ENCODE measurements around the gene KIT. TPM values are rescaled to one million over a fixed set of nuclear protein-coding genes. Genes with fewer than 3 reads are reported as not detected.

Gene KIT
- polyA plus RNA-seq, 2 donors, result 0.49 to 1.7 TPM

DNA sequence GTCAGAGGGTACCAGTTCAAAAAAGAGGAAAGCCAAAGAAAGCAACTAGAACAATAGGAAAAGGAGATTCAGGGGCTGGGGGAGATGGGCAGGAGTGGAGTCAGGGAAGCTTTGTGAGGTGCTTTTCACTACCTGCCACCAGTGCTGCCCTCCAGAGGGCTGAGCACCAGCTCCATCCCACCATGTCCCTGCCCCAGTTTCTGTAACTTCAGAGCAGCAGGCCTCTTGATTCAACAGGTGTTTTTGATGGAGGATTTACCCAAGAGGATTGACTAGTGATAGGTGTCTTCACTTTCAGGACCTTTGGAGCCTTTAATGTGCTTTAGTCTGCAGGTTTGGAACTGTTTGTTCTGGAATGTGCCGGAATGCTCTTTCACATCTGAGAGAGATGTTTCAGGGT lies 12.1 kb downstream of the KIT start:
- Histone ChIP-seq H3K27ac (ENCODE audit: low read depth in 2 of 2, low read length in 1 of 2) (no peak overlapping the region), H3K27me3 (ENCODE audit: control insufficient read depth in 1 of 2, insufficient read depth in 2 of 2, low read length in 2 of 2) (peaks cover 0 to 2% of the 10 kb centered on the region in 2 donors), H3K36me3 (ENCODE audit: control insufficient read depth in 2 of 2, insufficient read depth in 2 of 2, low read length in 1 of 2) (no peaks in the 10 kb centered on the region), H3K4me3 (ENCODE audit: low read depth in 1 of 2, low read length in 2 of 2) (no peak overlapping the region), H3K4me1 (ENCODE audit: control insufficient read depth in 2 of 2, insufficient read depth in 2 of 2, low read length in 1 of 2) (no peaks in the 10 kb centered on the region), H3K9me3 (ENCODE audit: control insufficient read depth in 2 of 2, insufficient read depth in 1 of 2, low read depth in 1 of 2, low read length in 1 of 2) (no peaks in the 10 kb centered on the region)
- WGBS, 2 donors, result 98 to 100% methylated on average over 1 of the region's 1 CpG

DNA sequence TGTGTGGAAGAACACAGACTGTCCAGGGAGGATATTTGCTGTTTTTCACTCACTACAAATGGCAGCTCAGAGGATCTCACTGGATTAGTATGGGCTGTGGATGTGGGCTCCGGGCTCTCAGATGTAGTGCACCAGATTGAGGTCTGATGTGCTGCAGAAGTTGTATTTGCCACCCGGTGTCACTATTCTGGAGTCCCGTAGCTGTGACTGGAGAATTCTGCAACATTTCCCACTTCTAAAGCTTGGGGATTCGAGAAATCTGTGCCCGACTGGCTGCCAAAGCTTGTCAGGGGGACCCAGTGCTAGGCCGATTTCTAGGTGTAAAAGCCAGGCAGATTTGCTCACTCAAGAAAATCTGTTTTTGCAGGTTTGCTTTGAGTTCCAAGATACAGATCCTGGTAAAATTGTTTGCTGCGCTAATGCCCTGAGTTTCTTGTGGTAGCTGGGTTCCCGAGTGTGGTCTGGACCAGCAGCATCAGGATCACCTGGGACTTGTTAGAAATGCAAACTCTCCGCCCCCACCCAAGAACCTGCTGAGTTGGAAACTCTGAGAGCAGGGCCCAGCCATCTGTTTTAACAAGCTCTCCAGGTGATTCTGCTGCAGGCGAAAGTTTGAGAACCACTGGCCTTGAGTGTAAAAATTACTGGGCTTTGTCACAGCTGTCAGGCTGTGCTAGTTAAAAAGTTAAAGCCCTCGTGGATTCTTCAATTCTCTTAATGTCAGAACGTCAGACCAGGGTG lies 18.1 kb downstream of the KIT start:
- 75 to 82% methylated on average over 12 of the region's 12 CpGs for WGBS, 2 donors
- Histone ChIP-seq H3K27me3 (ENCODE audit: control insufficient read depth in 1 of 2, insufficient read depth in 2 of 2, low read length in 2 of 2) (no peaks in the 10 kb centered on the region), H3K36me3 (ENCODE audit: control insufficient read depth in 2 of 2, insufficient read depth in 2 of 2, low read length in 1 of 2) (no peaks in the 10 kb centered on the region), H3K4me3 (ENCODE audit: low read depth in 1 of 2, low read length in 2 of 2) (no peak overlapping the region), H3K9me3 (ENCODE audit: control insufficient read depth in 2 of 2, insufficient read depth in 1 of 2, low read depth in 1 of 2, low read length in 1 of 2) (no peaks in the 10 kb centered on the region), H3K4me1 (ENCODE audit: control insufficient read depth in 2 of 2, insufficient read depth in 2 of 2, low read length in 1 of 2) (no peaks in the 10 kb centered on the region), H3K27ac (ENCODE audit: low read depth in 2 of 2, low read length in 1 of 2) (no peak overlapping the region)

DNA sequence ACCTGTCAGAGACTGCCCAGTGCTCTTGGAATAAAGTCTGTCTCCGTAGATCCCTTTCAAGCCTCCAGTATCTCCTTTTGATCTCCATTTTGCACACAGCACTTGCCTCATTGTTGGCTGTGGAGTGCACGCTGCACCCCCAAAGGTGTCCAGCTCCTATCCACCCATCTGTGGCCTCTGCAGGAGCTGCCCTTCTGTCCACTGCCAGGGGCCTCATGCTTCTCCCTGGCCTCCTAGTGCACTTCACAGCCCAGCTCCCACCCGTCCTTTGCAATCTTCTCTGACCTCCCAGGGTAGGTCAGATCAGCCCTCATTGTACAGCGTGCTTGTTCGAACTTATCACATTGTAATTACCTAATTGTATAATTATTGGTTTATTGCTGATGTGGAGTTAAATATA lies 18.9 kb downstream of the KIT start:
- WGBS, 2 donors, result 76 to 87% methylated on average over 5 of the region's 5 CpGs
- Histone ChIP-seq H3K27ac (ENCODE audit: low read depth in 2 of 2, low read length in 1 of 2) (no peak overlapping the region), H3K36me3 (ENCODE audit: control insufficient read depth in 2 of 2, insufficient read depth in 2 of 2, low read length in 1 of 2) (no peaks in the 10 kb centered on the region), H3K27me3 (ENCODE audit: control insufficient read depth in 1 of 2, insufficient read depth in 2 of 2, low read length in 2 of 2) (no peaks in the 10 kb centered on the region), H3K4me3 (ENCODE audit: low read depth in 1 of 2, low read length in 2 of 2) (no peak overlapping the region), H3K9me3 (ENCODE audit: control insufficient read depth in 2 of 2, insufficient read depth in 1 of 2, low read depth in 1 of 2, low read length in 1 of 2) (no peaks in the 10 kb centered on the region), H3K4me1 (ENCODE audit: control insufficient read depth in 2 of 2, insufficient read depth in 2 of 2, low read length in 1 of 2) (no peaks in the 10 kb centered on the region)

DNA sequence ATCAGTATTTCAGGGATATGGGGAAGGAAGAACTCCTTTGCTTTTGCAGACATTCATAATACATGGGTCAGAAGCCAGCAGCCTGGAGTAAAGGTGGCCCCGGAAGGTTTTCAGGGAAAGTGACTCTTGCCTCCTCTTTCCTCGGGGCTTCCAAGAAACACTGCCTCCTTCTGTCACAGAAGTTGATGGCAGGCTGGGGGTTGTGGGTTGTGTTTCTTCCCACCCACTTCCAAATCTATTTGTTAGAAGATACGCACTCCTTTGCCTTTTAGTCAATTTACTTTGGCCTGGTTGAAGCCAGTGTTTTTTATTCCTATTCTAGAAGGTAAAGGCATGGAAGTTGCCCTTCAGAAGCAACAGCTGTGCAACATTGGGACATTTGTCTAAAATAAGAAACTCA lies 19.7 kb downstream of the KIT start:
- no peaks in the 10 kb centered on the region for H3K4me1 ChIP-seq (ENCODE audit: control insufficient read depth in 2 of 2, insufficient read depth in 2 of 2, low read length in 1 of 2)

DNA sequence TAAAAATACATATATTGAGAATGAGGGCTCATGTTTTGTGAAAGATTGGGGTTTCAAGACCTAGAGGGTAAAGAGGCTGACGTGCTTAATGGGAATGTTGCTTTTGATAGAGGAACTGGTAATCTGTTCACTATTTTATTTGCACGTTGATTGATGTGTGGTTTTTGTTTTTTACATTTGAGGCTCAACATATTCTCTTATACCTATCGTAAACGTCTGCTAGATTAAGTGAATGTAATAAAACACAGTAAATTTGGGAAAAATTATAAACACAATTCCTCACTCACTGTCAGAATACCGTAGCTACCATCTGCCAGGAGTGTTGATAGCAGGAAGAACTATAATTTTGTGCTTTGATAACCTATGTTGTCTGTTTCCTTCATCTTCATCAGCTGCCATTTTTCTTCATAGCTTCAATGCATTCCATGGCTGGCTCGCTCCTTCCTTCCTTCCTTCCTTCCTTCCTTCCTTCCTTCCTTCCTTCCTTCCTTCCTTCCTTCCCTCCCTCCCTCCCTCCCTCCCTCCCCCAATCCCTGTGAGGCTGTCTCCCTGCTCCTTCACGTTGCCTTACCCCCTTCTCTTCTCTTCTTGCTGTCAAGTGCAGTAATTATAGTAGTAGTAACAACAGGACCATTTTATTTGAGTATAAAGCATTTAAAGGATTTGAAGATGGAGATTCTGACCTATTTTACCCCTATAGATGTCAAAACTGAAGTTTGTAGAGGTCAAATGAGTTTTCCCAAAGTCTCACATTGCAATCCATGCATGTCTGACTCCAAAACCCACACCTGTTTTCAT lies 20.3 kb downstream of the KIT start:
- H3K4me1 ChIP-seq (ENCODE audit: control insufficient read depth in 2 of 2, insufficient read depth in 2 of 2, low read length in 1 of 2), result no peaks in the 10 kb centered on the region
- no peaks in the 10 kb centered on the region for H3K27me3 ChIP-seq (ENCODE audit: control insufficient read depth in 1 of 2, insufficient read depth in 2 of 2, low read length in 2 of 2)
- H3K36me3 ChIP-seq (ENCODE audit: control insufficient read depth in 2 of 2, insufficient read depth in 2 of 2, low read length in 1 of 2), result no peaks in the 10 kb centered on the region
- H3K9me3 ChIP-seq (ENCODE audit: control insufficient read depth in 2 of 2, insufficient read depth in 1 of 2, low read depth in 1 of 2, low read length in 1 of 2), result no peaks in the 10 kb centered on the region
- no peak overlapping the region for H3K27ac ChIP-seq (ENCODE audit: low read depth in 2 of 2, low read length in 1 of 2)
- H3K4me3 ChIP-seq (ENCODE audit: low read depth in 1 of 2, low read length in 2 of 2), result no peak overlapping the region
- 76 to 87% methylated on average over 7 of the region's 7 CpGs for WGBS, 2 donors

More for the DNA sequence above, 19.7 kb downstream of the KIT start:
- no peaks in the 10 kb centered on the region for H3K27me3 ChIP-seq (ENCODE audit: control insufficient read depth in 1 of 2, insufficient read depth in 2 of 2, low read length in 2 of 2)
- H3K4me3 ChIP-seq (ENCODE audit: low read depth in 1 of 2, low read length in 2 of 2), result no peak overlapping the region
- no peak overlapping the region for H3K27ac ChIP-seq (ENCODE audit: low read depth in 2 of 2, low read length in 1 of 2)
- WGBS, 2 donors, result 76 to 81% methylated on average over 3 of the region's 3 CpGs
- H3K36me3 ChIP-seq (ENCODE audit: control insufficient read depth in 2 of 2, insufficient read depth in 2 of 2, low read length in 1 of 2), result no peaks in the 10 kb centered on the region
- no peaks in the 10 kb centered on the region for H3K9me3 ChIP-seq (ENCODE audit: control insufficient read depth in 2 of 2, insufficient read depth in 1 of 2, low read depth in 1 of 2, low read length in 1 of 2)

DNA sequence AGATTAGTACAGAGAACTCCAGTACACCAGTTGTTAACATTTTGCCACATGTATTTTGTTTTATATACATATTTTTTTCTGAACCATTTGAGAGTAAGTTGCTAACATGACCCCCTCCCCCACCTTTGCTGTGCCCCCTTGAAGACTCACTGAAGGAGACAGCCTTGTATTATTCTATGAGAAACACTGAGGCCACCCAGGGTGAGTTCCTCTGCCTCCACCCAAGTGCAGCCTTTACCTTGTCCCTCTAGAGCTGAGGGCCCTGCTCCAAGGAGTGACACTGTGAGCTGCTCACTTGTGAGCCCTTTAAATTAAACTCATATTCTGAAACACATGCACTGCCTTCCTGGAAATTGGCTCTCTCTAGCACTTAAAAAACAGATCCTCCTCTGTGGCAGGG lies 21.1 kb downstream of the KIT start:
- Histone ChIP-seq H3K4me1 (ENCODE audit: control insufficient read depth in 2 of 2, insufficient read depth in 2 of 2, low read length in 1 of 2) (no peaks in the 10 kb centered on the region), H3K4me3 (ENCODE audit: low read depth in 1 of 2, low read length in 2 of 2) (no peak overlapping the region)

DNA sequence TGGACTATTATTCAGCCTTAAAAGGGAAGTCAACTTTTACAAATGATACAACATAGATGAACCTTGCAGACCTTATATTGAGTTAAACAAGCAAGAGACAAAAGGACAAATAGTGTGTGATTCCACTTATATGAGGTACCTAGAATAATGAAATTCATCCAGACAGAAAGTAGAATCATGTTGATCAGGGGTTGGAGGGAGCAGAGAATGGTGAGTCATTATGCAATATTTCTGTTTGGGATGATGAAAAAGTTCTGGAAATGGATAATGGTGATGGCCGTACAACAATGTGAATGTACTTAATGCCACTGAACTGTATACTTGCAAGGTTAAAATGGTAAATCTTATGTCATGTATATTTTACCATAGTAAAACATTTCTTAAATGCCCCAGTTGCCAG lies 22.1 kb downstream of the KIT start:
- 88 to 92% methylated on average over 1 of the region's 1 CpG for WGBS, 2 donors
- H3K9me3 ChIP-seq (ENCODE audit: control insufficient read depth in 2 of 2, insufficient read depth in 1 of 2, low read depth in 1 of 2, low read length in 1 of 2), result no peaks in the 10 kb centered on the region
- no peaks in the 10 kb centered on the region for H3K27me3 ChIP-seq (ENCODE audit: control insufficient read depth in 1 of 2, insufficient read depth in 2 of 2, low read length in 2 of 2)
- H3K4me3 ChIP-seq (ENCODE audit: low read depth in 1 of 2, low read length in 2 of 2), result no peak overlapping the region
- H3K36me3 ChIP-seq (ENCODE audit: control insufficient read depth in 2 of 2, insufficient read depth in 2 of 2, low read length in 1 of 2), result no peaks in the 10 kb centered on the region
- no peaks in the 10 kb centered on the region for H3K4me1 ChIP-seq (ENCODE audit: control insufficient read depth in 2 of 2, insufficient read depth in 2 of 2, low read length in 1 of 2)
- no peak overlapping the region for H3K27ac ChIP-seq (ENCODE audit: low read depth in 2 of 2, low read length in 1 of 2)

More for the DNA sequence above, 21.1 kb downstream of the KIT start:
- H3K27me3 ChIP-seq (ENCODE audit: control insufficient read depth in 1 of 2, insufficient read depth in 2 of 2, low read length in 2 of 2), result no peaks in the 10 kb centered on the region
- H3K27ac ChIP-seq (ENCODE audit: low read depth in 2 of 2, low read length in 1 of 2), result no peak overlapping the region
- no peaks in the 10 kb centered on the region for H3K9me3 ChIP-seq (ENCODE audit: control insufficient read depth in 2 of 2, insufficient read depth in 1 of 2, low read depth in 1 of 2, low read length in 1 of 2)
- H3K36me3 ChIP-seq (ENCODE audit: control insufficient read depth in 2 of 2, insufficient read depth in 2 of 2, low read length in 1 of 2), result no peaks in the 10 kb centered on the region

DNA sequence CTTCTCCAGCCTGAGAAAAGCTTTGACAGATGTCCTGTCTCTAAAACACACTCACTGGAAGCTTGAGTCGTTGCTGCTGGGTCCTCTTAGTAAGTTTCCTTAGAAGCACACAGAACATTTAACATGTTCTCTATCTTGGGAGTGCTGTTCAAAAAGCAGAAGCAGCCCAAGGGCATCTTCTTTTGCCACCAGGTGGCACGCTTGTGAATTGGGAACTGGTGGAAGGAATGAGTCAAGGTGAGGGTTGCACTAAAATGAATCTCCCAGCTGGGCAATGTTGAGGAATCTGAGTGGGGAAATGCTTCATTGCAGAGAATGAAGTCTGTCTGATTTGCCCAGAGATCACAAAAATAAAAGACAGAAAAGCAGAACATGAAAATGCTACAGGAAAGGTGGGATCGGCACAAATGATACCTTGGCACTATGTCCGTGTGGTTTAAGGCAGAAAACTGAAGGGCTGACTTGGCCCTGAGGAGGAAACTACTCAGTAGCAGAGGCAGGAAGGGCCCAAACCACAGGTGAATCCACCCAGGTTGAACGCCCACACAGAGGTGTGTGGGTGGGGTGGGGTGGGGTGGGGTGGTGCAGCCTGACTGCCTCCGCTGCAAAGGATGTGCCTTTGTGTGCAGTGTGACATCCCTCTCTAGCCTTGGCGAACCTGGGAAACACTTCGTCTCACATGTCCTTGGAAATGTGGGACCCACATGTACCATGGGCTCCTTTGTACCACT lies 26.0 kb downstream of the KIT start:
- H3K4me3 ChIP-seq (ENCODE audit: low read depth in 1 of 2, low read length in 2 of 2), result no peak overlapping the region
- H3K27me3 ChIP-seq (ENCODE audit: control insufficient read depth in 1 of 2, insufficient read depth in 2 of 2, low read length in 2 of 2), result no peaks in the 10 kb centered on the region
- H3K36me3 ChIP-seq (ENCODE audit: control insufficient read depth in 2 of 2, insufficient read depth in 2 of 2, low read length in 1 of 2), result no peaks in the 10 kb centered on the region
- H3K9me3 ChIP-seq (ENCODE audit: control insufficient read depth in 2 of 2, insufficient read depth in 1 of 2, low read depth in 1 of 2, low read length in 1 of 2), result no peaks in the 10 kb centered on the region
- H3K4me1 ChIP-seq (ENCODE audit: control insufficient read depth in 2 of 2, insufficient read depth in 2 of 2, low read length in 1 of 2), result no peaks in the 10 kb centered on the region
- no peak overlapping the region for H3K27ac ChIP-seq (ENCODE audit: low read depth in 2 of 2, low read length in 1 of 2)
- WGBS, 2 donors, result 63 to 72% methylated on average over 8 of the region's 8 CpGs

DNA sequence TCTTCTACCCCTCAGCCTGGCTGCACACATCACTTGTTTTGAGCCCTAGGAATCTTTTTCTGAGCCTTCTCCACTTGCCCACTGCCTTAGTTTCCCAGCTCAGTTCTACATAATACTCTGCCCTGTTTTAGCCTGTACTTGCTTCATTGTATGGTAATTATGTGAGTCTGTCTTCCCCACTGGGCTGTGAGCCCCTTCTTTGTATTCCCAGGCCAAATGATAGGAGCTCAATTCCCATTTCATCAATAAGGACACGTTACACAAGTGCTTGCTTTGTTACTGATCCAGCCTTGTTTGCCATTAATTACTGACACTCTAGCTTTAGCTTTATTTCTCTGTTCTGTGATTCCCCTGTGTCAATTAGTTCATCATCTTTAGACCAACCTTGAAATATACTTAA lies 28.1 kb downstream of the KIT start:
- 67 to 83% methylated on average over 1 of the region's 1 CpG for WGBS, 2 donors
- Histone ChIP-seq H3K27me3 (ENCODE audit: control insufficient read depth in 1 of 2, insufficient read depth in 2 of 2, low read length in 2 of 2) (no peaks in the 10 kb centered on the region), H3K27ac (ENCODE audit: low read depth in 2 of 2, low read length in 1 of 2) (no peak overlapping the region), H3K36me3 (ENCODE audit: control insufficient read depth in 2 of 2, insufficient read depth in 2 of 2, low read length in 1 of 2) (no peaks in the 10 kb centered on the region), H3K9me3 (ENCODE audit: control insufficient read depth in 2 of 2, insufficient read depth in 1 of 2, low read depth in 1 of 2, low read length in 1 of 2) (no peaks in the 10 kb centered on the region), H3K4me3 (ENCODE audit: low read depth in 1 of 2, low read length in 2 of 2) (no peak overlapping the region), H3K4me1 (ENCODE audit: control insufficient read depth in 2 of 2, insufficient read depth in 2 of 2, low read length in 1 of 2) (no peaks in the 10 kb centered on the region)

Data from esophagus (tissue), 2 donors.